Measurements from ENCODE around the gene CD47. TPM values are rescaled to one million over a fixed set of nuclear protein-coding genes. Genes with fewer than 3 reads are reported as not detected.

CD47 gene
- total RNA-seq, 1 experiment from 2014 or later = 42.5 TPM

GRCh38 chr3:108130236-108130635 lies 39.4 kb upstream of the CD47 start (continued):
- TF ChIP-seq, protein P1, sequence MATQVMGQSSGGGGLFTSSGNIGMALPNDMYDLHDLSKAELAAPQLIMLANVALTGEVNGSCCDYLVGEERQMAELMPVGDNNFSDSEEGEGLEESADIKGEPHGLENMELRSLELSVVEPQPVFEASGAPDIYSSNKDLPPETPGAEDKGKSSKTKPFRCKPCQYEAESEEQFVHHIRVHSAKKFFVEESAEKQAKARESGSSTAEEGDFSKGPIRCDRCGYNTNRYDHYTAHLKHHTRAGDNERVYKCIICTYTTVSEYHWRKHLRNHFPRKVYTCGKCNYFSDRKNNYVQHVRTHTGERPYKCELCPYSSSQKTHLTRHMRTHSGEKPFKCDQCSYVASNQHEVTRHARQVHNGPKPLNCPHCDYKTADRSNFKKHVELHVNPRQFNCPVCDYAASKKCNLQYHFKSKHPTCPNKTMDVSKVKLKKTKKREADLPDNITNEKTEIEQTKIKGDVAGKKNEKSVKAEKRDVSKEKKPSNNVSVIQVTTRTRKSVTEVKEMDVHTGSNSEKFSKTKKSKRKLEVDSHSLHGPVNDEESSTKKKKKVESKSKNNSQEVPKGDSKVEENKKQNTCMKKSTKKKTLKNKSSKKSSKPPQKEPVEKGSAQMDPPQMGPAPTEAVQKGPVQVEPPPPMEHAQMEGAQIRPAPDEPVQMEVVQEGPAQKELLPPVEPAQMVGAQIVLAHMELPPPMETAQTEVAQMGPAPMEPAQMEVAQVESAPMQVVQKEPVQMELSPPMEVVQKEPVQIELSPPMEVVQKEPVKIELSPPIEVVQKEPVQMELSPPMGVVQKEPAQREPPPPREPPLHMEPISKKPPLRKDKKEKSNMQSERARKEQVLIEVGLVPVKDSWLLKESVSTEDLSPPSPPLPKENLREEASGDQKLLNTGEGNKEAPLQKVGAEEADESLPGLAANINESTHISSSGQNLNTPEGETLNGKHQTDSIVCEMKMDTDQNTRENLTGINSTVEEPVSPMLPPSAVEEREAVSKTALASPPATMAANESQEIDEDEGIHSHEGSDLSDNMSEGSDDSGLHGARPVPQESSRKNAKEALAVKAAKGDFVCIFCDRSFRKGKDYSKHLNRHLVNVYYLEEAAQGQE (IDR thresholded peaks at IDR 0.05; ENCODE audit: low read depth) = no peak
- TF ChIP-seq JUND (IDR thresholded peaks at IDR 0.05) (no peak), ZBTB33 (IDR thresholded peaks at IDR 0.05; ENCODE audit: extremely low read depth, insufficient replicate concordance, low read length) (no peak), EZH2phosphoT487 (IDR thresholded peaks at IDR 0.05; ENCODE audit: borderline replicate concordance) (no peak), POLR2A (IDR thresholded peaks at IDR 0.05; ENCODE audit: borderline replicate concordance, extremely low read depth, insufficient read depth, insufficient read length) (no peak)

DNA sequence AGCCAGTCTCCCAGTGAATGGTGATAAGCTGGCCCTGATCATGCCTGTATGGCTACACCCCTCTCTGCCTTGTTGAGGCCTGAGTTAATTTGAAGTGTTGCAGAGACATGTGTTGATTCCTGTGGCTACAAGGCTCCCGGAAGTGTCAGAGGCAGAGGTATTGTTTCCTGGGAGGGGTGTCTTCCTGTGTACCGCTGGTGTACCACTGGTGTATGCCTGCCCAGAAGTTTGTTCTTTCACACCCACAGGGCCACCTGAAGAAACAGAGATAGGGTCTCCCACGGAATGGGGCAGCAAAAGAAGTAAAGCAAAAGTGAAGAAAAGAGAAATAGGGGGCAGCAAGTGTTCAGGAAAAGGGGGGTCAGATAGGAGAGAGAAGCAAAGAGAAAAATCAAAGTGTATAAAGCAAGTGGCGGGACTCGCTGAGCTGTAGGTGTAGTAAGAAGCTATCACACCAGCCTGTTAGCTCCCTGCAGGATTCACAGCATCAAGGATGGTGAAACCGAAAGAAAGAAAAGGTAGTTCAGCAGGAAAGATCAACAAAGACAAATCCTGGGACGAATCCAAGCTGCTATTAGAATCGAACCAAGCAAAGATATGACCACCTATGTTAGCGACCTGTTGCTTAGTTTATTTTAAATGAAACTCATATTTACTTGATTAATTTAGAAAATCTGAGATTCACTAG lies 36.6 kb upstream of the CD47 start:
- intact Hi-C loops (cut with micrococcal nuclease) = no loop called here
- no peak overlapping the region for H3K4me2 ChIP-seq (ENCODE audit: low read length)
- no peak overlapping the region for H3K4me3 ChIP-seq (replicated peaks in 1 of 2; ENCODE audit: low read depth in 1 of 2, low read length in 2 of 2)
- H3K36me3 ChIP-seq (ENCODE audit: control insufficient read depth in 1 of 2, insufficient read depth in 2 of 2, low read length in 2 of 2) = no peaks in the 10 kb centered on the region
- ChIA-PET RAD21 (ENCODE audit: low non-redundant PET in 1 of 2, low total read pairs in 2 of 2, uncharacterized antibody in 2 of 2, unreplicated experiment in 2 of 2) (no interaction called here), POLR2A (no interaction called here), CTCF (no interaction called here)
- H2AFZ ChIP-seq (ENCODE audit: low read depth, low read length, poor library complexity, severe bottlenecking) = no peak overlapping the region
- TF ChIP-seq ZFX (IDR thresholded peaks at IDR 0.05) (no peak), EZH2phosphoT487 (IDR thresholded peaks at IDR 0.05; ENCODE audit: borderline replicate concordance) (no peak), SP1 (IDR thresholded peaks at IDR 0.05; ENCODE audit: low read depth) (no peak), ELF1 (IDR thresholded peaks at IDR 0.05; ENCODE audit: borderline replicate concordance, low read depth) (no peak), EGR1 (IDR thresholded peaks at IDR 0.05; ENCODE audit: low read depth) (no peak), POLR2A (IDR thresholded peaks at IDR 0.05; ENCODE audit: borderline replicate concordance, extremely low read depth, insufficient read depth, insufficient read length) (no peak), JUND (IDR thresholded peaks at IDR 0.05) (no peak), SRF (IDR thresholded peaks at IDR 0.05; ENCODE audit: low read depth) (no peak), TCF7L2 (IDR thresholded peaks at IDR 0.05; ENCODE audit: borderline replicate concordance, extremely low read depth, insufficient read depth, insufficient read length) (no peak), SIN3A (IDR thresholded peaks at IDR 0.05; ENCODE audit: low read depth) (no peak), RAD21 (IDR thresholded peaks at IDR 0.05; ENCODE audit: low read depth) (no peak), MAX (IDR thresholded peaks at IDR 0.05) (no peak), CEBPB (IDR thresholded peaks at IDR 0.05; ENCODE audit: low read depth) (no peak), CBX3 (IDR thresholded peaks at IDR 0.05; ENCODE audit: low read depth) (no peak), CTCF (IDR thresholded peaks at IDR 0.05 in 2 of 3, conservative IDR thresholded peaks at IDR 0.05 in 1 of 3; ENCODE audit: borderline replicate concordance in 1 of 3, insufficient read depth in 1 of 3, low read depth in 2 of 3, low read length in 2 of 3) (no peak), FOSL1 (IDR thresholded peaks at IDR 0.05; ENCODE audit: low read depth) (no peak)
- H3K9me3 ChIP-seq (ENCODE audit: control insufficient read depth in 1 of 2, insufficient read depth in 1 of 2, low read depth in 1 of 2, low read length in 2 of 2) = no peaks in the 10 kb centered on the region
- no peak for DNase-seq (ENCODE audit: low read depth, low spot score)
- no peaks in the 10 kb centered on the region for H3K79me2 ChIP-seq (ENCODE audit: insufficient read depth, low read length)
- H3K9me2 ChIP-seq (ENCODE audit: insufficient read depth) = no peaks in the 10 kb centered on the region
- no TSS peak for BruUV-seq (replicated peaks)
- H3K27me3 ChIP-seq (ENCODE audit: insufficient read depth, low read length) = no peaks in the 10 kb centered on the region
- ATAC-seq = no peak
- H4K20me1 ChIP-seq (ENCODE audit: insufficient read depth) = no peaks in the 10 kb centered on the region
- no peak overlapping the region for H3K27ac ChIP-seq (ENCODE audit: low read depth, low read length)
- peaks cover 0 to 26% of the 10 kb centered on the region in 2 experiments for H3K4me1 ChIP-seq (ENCODE audit: control insufficient read depth in 1 of 2, insufficient read depth in 2 of 2, low read length in 2 of 2)
- no peak overlapping the region for H3K9ac ChIP-seq (ENCODE audit: low read length)
